ENCODE results near the gene ANK2.

DNA sequence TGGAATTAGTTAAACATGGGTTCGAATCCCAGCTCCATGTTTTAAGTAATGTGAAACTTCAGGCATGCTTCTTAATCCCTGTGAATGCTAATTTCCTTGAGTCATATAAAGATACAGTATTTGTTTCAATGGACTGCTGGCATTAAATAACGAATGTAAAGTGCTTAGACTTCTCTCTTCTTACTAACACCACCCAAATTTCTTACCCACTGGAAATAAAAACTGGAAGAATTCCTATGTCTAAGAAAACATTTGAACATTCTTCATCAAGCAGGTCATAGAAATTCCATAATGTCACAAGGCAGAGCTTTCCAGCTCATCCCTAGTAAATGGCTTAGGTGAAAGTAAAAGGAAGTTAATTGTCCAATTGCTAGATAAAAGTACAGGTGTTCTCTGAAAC lies 172.5 kb downstream of the ANK2 start:
- TF ChIP-seq, protein P1, sequence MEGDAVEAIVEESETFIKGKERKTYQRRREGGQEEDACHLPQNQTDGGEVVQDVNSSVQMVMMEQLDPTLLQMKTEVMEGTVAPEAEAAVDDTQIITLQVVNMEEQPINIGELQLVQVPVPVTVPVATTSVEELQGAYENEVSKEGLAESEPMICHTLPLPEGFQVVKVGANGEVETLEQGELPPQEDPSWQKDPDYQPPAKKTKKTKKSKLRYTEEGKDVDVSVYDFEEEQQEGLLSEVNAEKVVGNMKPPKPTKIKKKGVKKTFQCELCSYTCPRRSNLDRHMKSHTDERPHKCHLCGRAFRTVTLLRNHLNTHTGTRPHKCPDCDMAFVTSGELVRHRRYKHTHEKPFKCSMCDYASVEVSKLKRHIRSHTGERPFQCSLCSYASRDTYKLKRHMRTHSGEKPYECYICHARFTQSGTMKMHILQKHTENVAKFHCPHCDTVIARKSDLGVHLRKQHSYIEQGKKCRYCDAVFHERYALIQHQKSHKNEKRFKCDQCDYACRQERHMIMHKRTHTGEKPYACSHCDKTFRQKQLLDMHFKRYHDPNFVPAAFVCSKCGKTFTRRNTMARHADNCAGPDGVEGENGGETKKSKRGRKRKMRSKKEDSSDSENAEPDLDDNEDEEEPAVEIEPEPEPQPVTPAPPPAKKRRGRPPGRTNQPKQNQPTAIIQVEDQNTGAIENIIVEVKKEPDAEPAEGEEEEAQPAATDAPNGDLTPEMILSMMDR (IDR thresholded peaks at IDR 0.05; ENCODE audit: low read depth, low read length), result no peak
- TF ChIP-seq, protein P2, sequence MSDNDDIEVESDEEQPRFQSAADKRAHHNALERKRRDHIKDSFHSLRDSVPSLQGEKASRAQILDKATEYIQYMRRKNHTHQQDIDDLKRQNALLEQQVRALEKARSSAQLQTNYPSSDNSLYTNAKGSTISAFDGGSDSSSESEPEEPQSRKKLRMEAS (IDR thresholded peaks at IDR 0.05; ENCODE audit: low read depth, low read length), result no peak
- TF ChIP-seq POLR2A (IDR thresholded peaks at IDR 0.05; ENCODE audit: extremely low read depth, insufficient read length), result no peak
